NCI-H2081 treated with DMSO at 0.1 percent for 48 hours (cell line): ENCODE results near the gene TMIE.

Experiments
- DNase-seq: peaks from one replicate; lab custom pipeline; 2025; lab: John Stamatoyannopoulos, UW

Gene TMIE

DNA sequence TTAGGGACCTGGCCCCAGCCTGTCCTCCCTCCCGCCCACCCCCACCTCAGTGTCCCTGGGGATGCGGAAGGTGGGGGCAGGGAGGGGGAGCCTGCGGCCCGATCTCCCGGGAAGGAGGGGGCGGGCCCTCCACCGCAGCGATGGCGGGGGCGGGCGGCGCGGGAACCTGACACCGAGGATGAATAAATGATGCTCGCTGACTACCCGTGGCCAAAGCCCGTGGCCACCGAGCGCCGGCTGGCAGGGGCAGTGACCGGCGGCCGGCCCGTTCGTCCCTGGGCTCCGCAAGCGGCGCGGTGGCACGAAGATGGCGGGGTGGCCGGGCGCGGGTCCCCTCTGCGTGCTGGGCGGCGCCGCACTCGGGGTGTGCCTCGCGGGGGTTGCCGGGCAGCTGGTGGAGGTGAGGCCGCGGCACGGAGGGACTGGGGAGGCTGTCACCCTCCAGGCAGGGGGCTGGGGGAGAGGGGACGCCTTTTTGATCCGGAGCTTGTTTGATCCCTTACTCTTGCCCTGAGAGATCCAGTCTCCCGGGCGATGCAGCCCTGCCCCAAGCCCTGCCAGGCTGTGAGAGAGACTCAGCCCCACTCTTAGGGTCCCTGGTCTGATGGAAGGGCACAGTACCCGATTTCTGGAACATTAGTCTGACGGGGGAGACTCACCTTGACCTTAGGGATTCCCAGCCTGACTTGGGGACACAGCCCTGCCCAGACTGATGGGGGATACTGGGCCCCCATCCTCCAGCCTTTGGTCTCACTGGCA, at the start of gene TMIE:
Gene TMIE, plus strand, starts transcription at position 212 of the 759 bp plus-strand sequence. Its CDS starts 96 bp downstream, at position 308.
- no peak for DNase-seq

DNA sequence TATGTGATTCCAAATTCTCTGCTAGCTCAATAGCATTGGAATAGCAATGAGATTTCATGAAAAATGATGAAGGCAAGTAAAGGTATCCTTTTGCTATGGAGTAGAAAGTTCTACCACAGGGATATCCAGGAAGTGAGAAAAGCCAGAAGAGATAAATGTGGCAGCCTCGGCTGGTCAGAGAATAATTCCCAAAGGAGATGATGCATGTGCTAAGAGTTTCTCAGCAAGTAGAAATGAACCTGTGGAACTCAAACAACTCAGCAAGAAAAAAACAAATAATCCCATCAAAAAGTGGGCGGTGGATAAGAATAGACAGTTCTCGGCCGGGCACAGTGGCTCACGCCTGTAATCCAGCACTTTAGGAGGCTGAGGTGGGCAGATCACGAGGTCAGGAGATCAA, 45.9 kb upstream of the TMIE start:
- no peak for DNase-seq

DNA sequence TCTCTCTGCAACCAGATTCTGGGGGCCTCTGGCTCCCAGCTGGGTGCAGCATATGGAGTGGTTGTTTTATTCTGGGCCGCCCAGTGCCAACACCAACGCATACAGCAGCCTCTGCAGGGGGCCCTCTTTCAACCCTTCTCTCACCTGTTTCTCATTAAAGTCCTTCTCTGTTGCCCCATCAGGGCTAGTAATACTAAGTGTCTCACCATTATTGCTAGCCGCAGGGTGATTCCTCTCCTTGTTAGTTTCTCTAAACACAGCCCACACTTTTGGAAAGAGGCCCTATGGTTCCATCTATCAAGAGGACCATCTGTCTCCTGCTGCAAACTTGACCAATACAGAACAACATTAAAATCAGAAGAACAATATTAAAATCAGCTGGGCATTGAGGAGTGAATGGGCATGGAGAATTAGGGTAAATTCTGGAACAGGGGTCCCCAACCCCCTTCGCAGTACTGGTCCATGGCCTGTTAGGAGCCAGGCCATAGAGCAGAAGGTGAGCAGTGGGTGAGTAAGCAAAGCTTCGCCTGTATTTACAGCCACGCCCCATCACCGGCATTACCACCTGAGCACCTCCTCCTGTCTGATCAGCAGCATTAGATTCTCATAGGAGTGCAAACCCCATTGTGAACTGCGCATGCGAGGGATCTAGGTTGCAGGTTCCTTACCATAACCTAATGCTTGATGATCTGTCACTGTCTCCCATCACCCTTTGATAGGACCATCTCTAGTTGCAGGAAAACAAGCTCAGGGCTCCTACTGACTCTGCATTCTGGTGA, 44.2 kb upstream of the TMIE start:
- peak; percentile 66 for DNase-seq

DNA sequence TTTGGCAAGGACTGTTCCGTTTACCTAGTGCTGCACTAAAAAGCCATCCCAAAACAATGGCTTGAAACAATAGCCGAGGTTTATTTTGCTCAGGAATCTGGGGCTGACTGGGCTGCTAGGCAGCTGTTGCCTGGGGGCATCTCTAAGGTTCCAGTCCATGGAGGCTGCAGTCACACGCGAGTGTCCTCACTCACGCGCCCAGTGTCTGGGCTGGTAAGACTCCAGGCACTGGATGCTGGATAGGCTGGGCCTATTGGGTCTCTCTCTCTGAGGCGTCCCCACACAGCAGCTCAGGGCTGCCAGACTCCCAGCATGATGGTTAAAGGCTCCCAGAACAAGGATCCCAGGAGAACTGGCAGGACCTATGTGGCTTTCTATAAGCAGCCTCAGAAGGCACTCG, 41.9 kb upstream of the TMIE start:
- DNase-seq = no peak

- DNase-seq = no peak
These were observed 41.2 kb upstream of the TMIE start for GRCh38 chr3:46660003-46660402.

- DNase-seq = no peak
These were observed 40.4 kb upstream of the TMIE start for GRCh38 chr3:46660543-46661523.

- no peak for DNase-seq
These were observed 39.1 kb upstream of the TMIE start for GRCh38 chr3:46661776-46662766.

GRCh38 chr3:46662771-46663551, 38.2 kb upstream of the TMIE start:
- no peak for DNase-seq

GRCh38 chr3:46663591-46664135, 37.5 kb upstream of the TMIE start:
- DNase-seq = peak; percentile 85

DNA sequence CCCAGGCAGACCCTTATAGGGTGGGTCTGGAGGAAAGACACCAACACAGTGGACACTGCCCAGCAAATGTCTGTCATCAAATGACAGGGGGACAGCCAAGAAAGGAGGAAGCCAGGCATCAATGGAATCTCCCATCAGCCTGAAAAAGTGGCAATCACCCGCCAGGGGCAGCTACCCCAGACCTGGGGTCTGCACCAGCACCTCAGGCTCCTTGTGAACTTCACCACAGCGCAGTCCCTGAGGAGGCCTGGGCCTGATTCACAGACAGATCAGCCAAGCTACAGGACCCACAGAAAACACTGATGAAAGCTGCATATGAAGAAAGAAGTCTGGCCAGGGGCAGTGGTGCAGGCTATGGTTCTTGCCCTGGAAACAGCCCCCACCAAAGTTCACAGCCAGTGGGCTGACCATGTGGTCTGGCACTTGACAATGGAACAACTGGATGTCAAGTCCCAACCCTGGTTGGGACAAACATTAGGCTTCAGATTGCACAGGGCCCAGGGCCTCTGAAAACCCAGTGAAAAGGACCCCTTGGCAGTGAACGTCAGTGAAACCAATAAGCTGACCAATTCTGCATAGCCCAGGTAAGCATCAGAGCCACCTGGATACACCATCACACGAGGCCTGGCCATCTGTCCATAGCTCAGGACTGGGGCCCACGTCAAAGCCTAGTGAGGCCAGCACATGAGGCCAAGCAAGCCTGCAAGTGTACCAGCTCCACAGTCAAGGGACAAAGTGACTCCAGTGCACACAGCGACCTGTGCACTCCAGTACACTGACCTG, 36.8 kb upstream of the TMIE start:
- DNase-seq = no peak

- DNase-seq = no peak
These were observed 36.0 kb upstream of the TMIE start for GRCh38 chr3:46664971-46665762.

GRCh38 chr3:46665763-46666452, 35.3 kb upstream of the TMIE start:
- peak; percentile 47 for DNase-seq

GRCh38 chr3:46666453-46666845, 34.7 kb upstream of the TMIE start:
- DNase-seq = no peak

GRCh38 chr3:46667061-46667621, 34.1 kb upstream of the TMIE start:
- DNase-seq = no peak

DNA sequence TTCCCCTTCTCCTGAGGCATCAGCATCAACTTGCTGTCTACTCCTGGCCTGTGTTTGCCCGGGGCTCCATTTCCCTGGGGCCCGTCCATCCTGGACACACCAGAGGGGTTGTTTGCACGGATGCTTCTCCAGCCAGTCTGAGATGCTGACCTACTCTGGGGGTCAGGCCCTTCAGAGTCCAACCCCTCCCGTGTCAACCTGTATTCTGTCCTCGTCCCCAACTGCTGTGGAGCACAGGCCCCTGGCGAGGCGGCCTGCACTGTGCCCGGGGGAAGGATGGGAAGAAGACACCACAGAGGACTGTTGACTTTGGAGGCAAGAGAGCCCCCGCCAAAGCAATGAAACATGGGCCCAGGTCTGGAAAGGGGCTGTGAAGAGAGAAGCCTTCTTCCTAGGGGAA, 33.5 kb upstream of the TMIE start:
- DNase-seq = no peak

DNA sequence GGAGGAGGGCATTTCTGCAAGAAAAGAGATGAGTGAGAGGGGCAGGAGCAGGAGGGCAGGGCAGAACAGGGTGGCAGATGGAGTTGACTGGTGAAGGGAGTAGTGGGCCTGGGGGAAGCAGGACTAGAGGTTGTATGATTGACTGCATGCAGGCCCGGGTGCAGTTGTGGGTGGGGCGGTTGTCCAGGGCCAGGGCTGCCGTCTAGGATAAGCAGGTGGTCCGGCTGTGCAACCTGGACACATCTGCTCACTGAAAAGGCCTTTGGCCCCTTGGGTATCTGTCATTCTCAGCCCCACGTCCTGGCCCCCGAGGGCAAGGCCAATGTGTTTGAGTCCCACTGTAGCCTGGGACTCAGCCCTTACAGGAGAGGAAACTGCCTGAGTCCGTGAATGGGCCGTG, 33.1 kb upstream of the TMIE start:
- no peak for DNase-seq

DNA sequence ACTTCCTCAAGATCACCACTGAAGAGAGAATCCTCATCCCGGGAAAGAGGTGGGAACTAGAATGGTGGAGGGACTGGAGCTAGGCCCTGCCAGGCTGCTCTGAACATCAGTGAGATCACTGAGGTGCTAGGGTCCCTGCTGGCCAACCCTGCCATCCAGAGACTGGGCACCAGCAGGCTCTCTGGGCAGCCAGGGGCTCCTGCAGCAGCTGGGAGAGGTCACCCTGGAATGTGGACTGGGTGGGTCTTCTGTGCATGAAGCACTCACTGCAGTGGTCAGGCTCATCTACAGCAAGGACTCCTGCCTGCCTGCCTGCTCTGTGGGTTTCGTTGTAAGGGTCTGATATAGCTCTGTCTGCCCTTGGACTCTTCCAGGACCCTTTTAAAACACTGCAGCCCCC, 32.6 kb upstream of the TMIE start:
- DNase-seq = no peak
